ENCODE results near the gene ZNF236. TPM values are rescaled to one million over a fixed set of nuclear protein-coding genes. Genes with fewer than 3 reads are reported as not detected.

ZNF236 gene
- total and polyA plus RNA-seq, 2 of the 8 experiments (the other 6 are each of a cell fraction or from before 2014, with no cell fraction given): 6.7 to 14.5 TPM

DNA sequence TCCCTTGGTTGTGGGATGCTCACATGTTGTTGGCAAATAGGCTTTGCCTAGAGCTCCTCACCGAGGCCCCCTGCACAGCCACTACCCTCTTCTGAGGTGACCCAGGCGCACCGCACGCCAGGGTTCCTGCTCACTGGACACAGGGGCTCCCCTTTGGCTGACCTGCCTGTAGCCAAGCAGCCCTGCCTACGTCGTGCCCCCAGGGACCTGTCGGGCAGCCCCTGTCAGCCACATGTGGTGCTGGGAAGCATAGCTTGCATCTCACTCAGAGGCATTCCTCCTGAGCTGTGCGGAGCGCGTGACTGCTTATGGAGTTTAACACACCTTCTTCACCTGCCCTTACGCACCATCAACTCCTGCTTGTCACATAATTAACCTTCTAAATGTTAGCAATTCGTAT, 116.3 kb downstream of the ZNF236 start (continued):
- TF ChIP-seq TEAD4 (IDR thresholded peaks at IDR 0.05; ENCODE audit: low read depth, low read length): no peak
- TF ChIP-seq RBBP5 (IDR thresholded peaks at IDR 0.05; ENCODE audit: borderline replicate concordance, low read depth, low read length): no peak
- TF ChIP-seq, protein P1, sequence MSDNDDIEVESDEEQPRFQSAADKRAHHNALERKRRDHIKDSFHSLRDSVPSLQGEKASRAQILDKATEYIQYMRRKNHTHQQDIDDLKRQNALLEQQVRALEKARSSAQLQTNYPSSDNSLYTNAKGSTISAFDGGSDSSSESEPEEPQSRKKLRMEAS (IDR thresholded peaks at IDR 0.05): no peak
- no peak for TF ChIP-seq CREB1 (IDR thresholded peaks at IDR 0.05)
- no peak for TF ChIP-seq TCF12 (IDR thresholded peaks at IDR 0.05; ENCODE audit: low read depth, low read length)
- no peak for TF ChIP-seq FOSL1 (IDR thresholded peaks at IDR 0.05; ENCODE audit: insufficient read depth, low read depth, low read length)
- TF ChIP-seq SIN3A (conservative IDR thresholded peaks at IDR 0.05 in 1 of 2, IDR thresholded peaks at IDR 0.05 in 1 of 2; ENCODE audit: low read depth in 1 of 2, low read length in 2 of 2): no peak

Data from H1 (cell line).